HG03108 (cell line): ENCODE data around the gene MRNIP.

Source experiments
- ATAC-seq: cut with Tn5 transposase; IDR thresholded peaks from one replicate; pipeline ENCODE4 v1.9.1; 2021; ENCODE audit warnings: moderate library complexity; ENCODE audit not compliant: unreplicated experiment

MRNIP gene

DNA sequence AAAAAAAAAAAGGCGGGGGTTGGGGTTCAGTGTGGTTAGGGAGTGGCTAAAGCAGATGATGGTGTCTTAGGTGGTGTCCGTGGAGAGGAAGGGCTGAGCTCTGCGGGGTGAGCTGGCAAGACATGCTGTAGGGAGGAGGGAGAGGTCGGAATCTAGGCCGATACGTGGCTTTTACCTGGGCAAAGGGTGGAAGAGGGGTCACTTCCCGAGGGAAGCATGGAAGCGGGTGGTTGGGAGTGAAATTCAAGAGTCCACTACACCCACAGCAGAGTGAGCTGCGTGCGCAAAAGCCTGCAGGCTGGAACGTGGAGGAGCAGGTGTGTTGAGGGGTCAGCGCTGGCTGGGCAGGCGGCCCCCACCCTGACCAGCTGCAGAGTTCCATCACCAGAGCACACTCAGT, 31.3 kb upstream of the MRNIP start:
- ATAC-seq: no peak

DNA sequence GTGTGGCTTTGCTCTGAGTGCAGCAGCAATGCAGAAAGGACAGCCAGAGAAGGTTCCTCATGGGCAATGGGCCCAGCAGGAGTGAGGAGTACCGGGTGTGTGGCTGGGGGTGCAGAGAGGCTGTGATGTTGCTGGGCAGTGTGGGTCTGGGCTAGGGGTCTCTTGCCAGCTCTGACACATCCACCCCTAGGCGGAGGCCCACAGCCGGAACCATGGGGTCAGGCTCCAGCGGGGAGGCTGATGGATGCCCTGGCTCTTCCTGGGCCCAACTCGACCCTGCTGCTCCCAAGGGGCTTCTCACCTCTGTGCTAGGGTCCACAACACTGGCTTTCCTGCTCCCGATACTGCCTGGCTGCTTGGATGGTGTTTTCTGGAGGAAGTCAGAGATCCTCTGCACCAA, 29.2 kb upstream of the MRNIP start:
- no peak for ATAC-seq

DNA sequence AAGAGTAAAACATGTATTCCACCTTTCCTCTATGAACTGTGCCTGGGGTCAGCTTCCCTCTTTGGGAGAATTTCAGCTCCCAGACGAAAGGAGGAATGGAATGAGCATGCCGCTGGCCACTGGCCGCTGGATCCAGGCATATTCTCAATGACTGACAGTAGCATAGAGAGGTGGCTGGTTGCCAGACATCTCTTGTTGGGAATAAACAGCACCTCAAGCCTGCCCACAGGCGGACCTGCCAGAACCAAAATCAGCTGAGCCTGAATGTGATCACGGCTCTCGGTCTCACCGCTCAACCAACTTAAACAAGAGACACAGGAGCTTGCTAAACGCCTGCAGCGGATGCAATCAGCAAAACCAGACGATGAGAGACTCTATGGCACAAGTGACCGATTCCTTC, 28.5 kb upstream of the MRNIP start:
- ATAC-seq: no peak

DNA sequence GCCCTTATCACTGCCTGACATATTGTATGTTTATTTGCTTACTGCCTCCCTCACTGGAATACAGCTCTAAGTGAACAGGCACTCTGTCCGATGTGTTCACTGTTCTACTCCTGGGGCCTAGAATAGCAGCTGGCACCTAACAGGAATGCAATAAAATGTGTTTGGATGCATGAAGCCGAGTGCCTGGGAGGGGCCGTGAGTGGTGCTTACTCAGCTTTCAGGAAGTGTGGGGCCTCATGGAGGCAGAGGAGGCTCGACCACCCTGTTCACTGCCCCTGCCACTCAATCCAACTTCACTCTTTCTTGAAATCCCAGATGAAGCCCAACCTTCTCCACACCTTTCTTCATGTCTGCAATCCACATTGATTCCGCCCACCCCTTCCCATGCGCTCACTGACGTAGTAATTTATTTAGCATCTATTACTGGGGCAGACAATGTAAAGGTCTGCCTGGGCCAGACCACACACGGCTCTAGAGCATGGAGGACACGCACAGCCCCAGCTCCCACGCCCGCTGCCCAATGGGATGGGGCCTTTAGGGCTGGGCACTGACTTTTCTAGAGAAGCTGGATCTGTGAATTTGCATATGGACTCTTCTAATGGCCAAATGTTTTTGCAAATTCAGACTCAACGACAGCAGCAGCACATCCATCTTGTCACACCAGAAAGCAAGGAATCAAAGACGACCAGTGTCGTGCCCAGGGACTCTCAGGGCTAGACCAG, 27.7 kb upstream of the MRNIP start:
- no peak for ATAC-seq

DNA sequence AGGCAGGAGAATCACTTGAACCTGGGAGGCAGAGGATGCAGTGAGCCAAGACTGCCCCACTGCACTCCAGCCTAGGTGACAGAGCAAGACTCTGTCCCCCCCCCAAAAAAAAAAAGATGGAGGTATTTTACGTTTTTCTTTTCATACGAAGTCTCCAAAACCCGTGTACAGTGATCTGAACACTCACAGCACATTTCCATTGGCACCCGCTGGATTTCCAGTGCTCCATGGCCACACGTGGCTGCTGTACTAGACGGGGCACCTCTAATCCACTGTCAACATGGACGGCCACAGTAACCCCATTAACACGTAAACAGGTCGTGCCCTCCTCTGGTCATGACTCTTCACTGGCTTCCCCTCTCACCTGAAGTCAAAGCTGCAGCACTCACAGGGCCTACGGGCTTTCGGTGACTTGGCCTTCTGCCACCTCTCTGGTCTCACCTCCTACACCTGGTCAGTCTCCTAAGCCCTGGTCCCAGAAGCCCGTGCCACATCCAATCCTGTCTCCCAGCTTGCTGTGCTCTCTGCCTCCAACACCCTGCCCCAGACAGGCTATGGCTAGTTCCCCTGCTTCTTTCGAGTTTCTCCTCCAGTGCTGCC, 27.0 kb upstream of the MRNIP start:
- ATAC-seq: no peak

DNA sequence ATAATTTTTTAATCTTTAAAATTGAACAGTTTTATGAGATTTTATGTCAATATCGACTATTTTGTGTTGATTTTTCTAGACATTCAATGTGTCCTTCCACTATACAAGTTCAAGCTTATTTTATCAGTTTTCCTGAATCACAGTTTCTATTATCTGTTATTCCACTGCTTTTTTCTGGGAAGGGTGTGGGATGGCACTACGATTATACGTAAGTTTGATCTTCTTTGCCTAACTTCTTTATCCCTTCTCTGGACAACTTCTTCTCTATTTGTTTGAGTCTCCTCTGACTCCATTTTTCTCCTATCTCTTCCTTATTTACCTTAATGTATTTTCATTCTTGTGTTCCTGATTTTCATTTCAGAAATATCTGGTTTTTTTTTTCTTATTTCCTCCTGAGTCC, 24.5 kb upstream of the MRNIP start:
- ATAC-seq: no peak

DNA sequence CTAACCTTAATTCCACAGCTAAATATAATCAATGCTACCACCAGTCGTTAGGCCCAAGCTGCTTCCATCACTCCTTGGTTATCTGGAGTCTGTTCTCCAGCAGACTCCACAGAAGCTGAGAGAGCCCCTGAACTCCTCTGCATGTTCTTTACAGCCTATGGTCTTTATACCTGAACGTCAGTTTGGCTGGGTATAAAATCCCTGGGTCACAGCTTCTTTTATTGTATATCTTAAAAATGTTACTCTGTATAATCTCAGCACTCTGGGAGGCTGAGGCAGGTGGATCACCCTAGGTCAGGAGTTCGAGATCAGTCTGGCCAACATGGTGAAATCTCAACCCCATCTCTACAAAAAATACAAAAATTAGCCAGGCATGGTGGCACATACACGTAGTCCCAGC, 23.7 kb upstream of the MRNIP start:
- no peak for ATAC-seq

DNA sequence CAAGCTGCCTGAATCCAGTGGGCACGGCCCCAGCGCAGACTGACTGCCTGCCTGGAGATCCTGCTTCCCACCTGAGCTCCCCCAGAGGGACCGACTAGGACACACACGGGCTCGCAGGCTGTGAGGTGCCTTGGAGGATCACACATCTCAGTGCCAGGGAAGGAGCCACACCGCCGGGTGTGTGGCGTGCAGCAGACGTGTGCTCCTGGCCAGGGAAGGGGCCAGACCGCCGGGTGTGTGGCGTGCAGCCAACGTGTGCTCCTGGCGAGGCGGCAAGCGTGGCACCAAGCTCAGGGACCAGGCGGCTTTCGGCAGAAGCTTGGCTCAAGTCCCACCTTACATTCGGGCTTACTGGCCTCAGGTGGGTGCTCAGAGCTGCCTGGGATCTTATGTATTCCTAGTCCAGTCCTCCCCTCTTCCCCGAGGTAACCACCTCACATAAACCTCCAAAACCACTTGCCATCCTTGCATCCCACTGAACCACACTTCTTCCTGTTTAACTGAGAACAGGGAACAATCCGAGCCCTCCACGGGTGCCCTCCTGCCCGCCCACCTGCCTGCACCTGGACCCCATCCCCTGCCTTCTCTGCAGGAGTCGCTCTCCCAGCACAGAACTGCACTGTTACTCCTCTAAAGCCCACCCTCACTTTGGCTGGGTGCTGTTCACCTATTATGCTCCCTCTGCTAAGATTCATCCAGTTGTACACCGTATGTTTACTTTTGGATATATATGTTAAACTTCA, 22.4 kb upstream of the MRNIP start:
- no peak for ATAC-seq

DNA sequence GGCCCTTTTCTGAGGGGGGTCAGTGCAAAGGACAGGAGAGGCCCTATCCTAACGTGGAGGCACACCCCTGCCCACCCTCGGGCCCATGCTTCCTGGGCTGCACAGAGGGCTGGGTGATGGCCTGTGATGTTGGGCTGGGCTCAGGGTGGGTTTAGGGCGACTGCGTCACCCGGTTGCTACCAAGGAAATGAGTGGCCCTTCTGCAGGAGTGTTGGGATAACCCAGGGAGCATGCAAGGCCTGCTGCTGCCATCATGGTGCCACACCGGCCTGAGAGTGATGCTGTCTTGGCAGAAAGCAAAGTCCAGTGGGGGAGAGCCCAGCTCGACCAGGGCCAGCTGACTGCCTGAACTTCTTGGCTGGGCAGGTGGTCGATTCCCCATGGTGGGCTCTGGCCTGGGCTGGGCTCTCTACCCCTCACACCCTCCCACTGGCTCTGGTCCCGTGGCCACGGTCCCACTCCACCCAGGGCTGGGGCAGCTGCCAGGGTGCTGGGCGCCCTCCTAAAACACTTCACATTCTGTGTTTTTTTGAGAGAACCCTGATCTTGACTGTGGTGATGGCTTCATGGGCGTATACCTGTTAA, 21.5 kb upstream of the MRNIP start:
- no peak for ATAC-seq

DNA sequence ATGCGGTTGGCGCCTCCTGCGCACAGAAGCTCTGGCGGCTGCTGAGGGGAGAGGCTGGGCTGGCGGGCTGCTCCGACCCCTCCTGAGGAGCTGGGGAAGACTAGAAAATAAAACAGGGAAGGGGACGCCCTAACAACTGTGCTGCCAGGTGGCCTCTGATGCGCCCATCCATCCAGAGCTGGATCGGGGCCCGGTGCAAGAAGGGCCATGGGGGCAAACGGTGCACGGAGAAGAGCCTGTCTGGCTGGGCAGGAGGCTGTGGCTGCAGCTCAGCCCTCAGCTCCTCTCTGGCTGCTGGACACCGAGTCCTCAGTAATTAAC, 21.0 kb upstream of the MRNIP start:
- ATAC-seq: no peak

DNA sequence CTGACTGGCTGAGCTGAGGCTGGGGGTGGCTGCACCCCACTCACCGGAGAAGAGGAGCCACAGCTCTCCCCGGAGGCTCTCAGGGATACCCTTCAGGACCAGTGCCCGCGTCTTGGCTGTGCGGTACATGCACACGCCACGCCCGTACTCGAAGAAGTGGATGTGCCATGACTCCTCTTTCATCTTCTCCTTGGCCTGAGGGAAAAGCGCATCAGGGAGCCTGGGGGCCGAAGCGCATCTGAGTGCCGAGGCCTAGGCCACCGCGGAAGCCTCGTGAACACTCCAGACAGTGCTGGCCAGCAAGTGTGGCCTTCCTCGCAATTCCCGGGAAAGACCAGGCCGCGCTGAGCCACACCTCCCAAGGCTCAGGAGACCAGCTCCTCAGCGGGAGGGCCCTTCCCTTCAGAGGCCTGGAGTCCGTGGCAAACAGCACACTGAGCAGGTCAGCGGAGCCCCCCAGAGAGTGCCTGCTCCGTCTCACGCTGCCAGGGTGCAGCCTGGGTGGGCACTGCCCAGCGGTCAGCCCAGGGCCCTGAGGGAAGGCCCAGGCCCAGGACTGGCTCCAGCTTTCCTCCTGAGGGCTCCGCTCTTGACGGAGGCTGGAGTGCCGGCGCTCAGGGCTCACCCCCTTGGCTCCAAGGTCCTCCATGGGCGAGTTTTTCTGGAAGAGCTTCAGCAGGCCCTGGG, 20.5 kb upstream of the MRNIP start:
- no peak for ATAC-seq

DNA sequence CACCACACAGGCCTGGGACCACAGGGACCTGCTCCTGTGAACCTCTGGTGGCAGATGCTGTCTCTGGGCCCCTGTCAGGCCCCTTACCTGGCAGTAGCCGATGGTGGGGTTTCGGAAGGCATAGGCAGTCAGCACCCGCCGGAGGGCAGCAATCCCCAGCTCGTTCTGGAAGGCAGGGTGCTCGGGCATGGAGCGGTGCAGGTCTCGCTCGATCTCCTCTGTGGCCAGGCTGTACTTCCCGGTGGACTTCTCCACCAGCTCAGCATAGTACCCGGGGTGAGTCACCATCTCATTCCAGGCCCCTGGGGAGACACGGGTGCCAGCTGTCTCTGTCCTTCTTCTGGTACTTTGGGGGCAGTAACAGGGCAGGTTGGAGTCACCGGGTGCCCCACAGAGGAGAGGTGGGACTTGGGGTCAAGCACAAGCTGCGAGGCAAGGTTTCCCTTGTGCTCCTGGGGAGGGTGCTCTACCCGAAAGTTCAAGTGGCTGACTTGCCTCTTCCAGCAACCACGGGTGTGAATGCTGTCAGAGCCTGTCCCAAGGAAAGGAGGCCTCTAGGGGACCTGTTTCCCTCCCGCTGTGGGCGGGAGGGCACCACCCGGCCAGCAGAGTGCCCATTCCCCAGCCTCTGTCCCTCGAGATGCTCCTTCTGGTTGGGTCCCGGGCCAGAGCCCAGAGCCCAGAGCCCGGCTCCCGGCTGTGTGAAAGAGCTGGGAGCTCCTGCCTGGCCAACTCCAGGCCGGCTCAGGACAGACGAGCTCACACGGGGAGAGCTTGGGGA, 19.8 kb upstream of the MRNIP start:
- no peak for ATAC-seq

DNA sequence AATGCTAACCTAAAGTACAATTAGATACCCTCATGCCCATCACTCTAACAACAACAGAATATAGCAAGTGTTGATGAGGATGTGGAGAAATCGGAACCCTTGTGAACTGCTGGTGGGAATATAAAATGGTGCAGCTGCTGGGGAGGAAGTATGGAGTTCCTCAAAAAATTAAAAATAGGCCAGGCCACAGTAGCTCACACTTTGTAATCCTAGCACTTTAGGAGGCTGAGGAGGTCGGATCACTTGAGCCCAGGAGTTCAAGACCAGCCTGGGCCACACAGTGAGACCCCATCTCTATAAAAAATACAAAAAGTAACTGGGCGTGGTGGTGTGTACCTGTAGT, 18.0 kb upstream of the MRNIP start:
- no peak for ATAC-seq

DNA sequence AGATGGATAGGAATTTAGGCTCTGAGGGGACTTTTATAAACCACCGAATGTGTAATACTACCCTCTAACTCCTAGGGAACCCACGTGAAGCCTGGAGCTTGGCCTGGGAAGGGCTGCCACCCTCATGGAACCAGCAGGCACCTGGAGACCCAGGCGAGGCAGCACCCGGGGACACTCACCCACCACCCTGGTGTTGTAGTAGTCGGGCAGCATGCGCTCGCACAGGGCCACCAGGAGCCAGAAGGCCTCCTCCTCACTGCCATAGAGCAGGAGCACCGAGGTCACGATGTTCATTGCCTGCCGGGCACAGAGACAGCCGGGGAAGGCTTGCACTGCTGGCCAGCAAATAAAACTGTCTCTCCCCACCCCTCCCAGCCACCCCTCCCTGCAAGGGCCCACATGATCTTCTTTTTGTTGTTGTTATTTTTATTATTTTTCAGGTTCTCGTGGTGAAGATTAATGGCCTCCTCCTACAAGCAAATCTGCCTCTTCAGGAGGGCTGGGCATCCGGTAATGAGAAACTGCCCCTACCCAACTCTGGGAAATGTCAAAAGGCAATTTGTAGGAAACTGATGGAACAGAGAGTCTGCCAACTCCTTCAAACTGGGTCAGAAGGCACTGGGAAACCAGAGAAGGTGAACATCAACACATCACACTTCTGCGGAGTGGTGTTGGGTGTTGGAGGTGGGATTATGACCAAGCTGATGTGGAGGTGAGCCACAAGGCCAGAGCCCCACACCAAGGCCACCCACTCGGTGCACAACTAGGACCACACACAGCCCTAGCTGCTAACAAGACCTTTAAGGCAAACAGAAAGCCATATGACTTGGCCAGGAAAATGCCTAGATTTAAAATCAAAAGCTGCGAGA, 17.4 kb upstream of the MRNIP start:
- ATAC-seq: no peak

DNA sequence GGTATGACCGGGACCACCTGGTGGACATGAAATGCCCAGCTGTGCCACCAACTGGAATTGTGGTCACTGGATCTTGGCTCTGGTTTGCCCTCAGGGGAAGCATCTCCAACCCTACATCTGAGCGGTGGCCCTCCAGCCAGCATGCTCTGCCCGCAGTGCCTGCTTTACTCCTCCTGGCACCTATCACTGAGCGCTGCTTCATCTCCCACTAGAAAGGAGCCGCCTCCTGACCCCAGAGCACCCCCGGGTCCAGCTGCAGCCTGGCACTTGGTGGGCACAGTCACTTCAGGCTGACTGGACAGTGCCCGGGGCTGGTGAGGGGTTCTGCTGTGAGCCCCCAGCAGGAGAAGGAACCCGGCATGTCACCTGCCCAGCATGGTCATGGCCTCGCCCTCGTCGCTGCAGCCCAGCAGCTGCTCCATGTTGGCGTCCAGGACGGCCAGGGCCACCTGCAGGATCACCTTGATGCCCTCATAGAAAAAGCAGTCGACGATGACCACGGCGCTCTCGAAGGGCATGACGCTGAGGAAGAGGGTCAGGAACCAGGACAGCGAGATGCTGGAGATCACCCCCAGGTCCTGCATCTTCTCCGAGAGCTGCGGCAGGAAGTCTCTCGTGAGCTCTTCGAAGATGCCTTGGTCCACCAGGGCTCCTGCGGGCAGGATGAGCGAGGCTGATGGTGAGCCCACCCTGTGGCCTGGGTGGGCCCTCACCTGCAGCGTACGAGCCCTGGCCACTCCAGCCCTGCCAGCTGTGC, 16.1 kb upstream of the MRNIP start:
- no peak for ATAC-seq

DNA sequence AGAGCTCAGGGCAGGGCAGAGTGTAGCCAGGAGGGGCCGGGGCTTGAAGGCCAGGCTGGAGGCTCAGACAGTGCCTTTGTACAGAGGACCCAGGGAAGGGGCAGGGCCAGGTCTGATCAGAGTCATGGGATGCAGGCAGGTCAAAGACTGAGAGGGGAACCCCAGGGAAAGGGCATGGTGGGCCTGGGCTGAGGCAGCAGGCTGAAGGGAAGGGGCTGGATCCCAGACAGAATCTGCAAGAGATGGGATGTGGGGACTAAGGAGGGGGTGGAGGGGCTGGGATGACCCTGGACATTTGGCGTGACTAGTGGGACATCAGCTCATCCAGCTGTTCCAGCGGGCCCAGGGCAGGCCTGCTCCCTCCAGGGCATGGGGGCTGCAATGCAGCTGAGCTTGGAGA, 15.5 kb upstream of the MRNIP start:
- ATAC-seq: no peak

DNA sequence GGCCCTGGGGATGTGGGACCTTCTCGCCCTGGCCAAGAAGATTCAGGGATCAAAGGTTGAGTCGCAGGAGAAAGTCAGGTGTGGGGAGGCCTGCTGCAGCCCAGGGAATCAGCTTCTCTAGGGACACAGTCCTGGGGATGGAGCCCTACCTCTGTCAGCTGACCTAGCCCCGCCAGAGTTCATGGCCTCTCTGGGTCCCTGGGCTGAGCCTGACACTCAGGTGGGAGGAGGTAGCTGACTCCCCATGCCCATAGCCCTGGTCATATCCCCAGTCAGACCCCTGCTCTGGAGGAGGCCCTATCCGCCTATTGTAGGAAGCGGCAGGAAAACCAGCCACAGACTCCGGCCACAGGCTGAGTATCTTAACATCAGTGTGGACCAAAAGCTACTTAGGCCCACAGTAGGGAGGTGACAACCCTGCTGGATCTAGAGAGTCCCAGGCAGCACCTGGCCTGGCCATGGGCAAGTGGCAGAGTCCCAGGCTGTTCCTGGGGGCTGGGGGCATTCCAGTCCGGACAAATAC, 15.0 kb upstream of the MRNIP start:
- no peak for ATAC-seq

DNA sequence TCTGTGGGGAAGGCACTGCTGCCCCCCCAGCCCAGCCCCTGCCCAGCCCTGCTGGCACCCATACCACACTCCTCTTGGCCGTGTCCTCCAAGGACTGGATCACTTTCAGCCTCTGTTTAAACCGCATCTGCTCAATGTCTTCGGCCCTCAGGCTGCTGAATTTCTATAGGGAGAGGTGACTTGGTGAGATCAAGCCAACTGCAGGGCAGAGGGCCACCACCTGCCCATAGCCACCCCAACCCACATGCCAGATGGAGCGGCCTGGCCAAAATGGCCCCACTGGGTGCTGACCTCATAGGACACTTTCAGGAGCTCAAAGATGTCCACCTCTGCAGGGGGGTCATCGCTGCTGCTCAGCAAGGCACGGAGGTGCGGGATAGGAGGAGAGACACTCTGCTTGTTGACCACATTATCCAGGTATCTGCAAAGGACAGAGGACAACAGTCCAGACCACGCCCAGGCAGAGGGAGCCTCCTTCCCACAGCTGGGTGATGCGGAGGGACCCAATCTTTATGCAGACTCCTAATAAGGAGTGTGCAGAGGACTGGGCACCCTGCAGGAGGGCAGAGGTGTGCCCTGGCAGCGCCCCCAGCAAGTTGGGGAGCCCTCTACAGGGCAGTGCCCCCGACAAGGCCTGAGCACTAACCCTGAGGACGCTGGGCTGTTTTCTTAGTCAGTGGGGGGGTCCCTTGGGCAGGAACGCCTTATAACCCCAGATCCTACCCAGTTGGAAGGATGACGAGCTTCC, 14.4 kb upstream of the MRNIP start:
- ATAC-seq: no peak
